Smooth muscle cell of the coronary artery (primary cell): Measurements from ENCODE around the gene KRTAP10-10. TPM values are rescaled to one million over a fixed set of nuclear protein-coding genes. Genes with fewer than 3 reads are reported as not detected.

Experiments used
- total RNA-seq: library from RNA; depleted of rRNA; stranded (reverse); fragments of >200 nt; gene quantifications from 2 replicates; pipeline ENCODE4 v1.2.3, GENCODE V29; 2014; ENCODE audit warnings: low replicate concordance

The KRTAP10-10 gene, protein sequence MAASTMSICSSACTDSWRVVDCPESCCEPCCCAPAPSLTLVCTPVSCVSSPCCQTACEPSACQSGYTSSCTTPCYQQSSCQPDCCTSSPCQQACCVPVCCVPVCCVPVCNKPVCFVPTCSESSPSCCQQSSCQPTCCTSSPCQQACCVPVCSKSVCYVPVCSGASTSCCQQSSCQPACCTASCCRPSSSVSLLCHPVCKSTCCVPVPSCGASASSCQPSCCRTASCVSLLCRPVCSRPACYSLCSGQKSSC
- total RNA-seq: not detected in 2 replicates

DNA sequence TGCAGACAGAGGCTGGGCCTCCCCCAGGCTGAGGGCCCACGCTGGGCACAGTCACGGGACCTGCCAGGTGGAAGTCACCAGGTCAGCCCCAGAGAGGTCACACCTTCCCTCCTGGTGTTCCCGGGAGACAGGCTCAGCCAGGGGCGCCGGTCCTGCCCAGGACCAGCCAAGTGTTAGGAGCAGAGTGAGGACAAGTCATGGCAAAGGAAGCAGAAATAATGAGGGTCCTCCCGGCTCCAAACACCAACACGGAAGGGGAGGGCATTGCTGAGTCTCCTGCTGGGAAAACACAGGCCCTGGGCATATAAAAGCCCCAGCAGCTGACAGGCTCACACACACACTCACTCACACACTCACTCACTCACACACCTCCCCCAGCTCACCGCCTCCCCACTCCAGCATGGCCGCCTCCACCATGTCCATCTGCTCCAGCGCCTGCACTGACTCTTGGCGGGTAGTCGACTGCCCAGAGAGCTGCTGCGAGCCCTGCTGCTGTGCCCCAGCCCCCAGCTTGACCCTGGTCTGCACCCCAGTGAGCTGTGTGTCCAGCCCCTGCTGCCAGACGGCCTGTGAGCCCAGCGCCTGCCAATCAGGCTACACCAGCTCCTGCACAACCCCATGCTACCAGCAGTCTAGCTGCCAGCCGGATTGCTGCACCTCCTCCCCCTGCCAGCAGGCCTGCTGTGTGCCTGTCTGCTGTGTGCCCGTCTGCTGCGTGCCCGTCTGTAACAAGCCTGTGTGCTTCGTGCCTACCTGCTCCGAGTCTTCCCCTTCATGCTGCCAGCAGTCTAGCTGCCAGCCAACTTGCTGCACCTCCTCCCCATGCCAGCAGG is at the start of gene KRTAP10-10:
Gene KRTAP10-10, plus strand, starts transcription at position 339 of the 833 bp plus-strand sequence. Its CDS starts 62 bp downstream, at position 401.

DNA sequence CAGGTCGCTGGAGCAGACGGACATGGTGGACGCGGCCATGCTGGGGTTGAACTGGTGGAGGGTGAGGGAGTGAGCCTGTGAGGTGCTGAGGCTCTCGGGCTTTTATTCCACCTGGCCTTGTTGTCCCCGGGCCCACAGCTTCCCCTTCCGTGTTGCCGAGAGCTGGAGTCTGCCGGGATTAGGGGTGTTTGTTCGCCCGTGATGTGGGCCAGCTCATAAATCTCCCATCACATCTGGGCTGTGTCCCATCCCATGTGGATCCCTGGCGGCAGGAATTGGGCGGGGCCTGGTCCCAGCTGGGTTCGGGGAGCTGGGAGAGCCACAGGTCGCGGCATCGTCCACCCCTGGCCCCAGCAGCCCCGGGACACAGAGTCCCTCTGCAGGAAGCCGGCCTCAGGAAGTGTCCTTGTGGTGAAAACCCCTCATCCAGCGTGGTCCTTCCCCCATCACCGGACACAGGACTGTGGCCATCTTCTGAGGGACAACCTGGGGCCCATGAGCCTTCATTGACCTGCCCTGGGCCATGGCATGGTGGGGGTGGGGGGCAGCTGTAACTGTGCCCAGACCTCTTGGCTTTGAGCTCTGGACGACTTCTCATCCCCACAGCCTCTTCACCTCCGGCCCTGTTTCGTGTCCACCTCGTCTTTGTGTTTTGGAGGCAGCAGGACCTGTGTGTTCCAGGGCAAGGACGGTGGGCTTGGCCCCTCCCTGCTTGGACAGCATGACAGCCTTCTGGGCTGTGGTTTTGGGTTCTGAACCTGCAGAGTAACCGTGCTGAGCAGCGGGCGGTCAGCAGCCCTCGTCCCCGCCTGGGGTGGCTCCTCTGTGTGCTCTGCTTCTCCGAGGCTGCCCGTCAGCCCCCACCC is 44.5 kb upstream of the KRTAP10-10 start, which contains the start of gene KRTAP10-6:
Gene KRTAP10-6, minus strand, starts transcription at position 60 of the 866 bp plus-strand sequence. Its CDS starts 21 bp downstream, at position 39.

DNA sequence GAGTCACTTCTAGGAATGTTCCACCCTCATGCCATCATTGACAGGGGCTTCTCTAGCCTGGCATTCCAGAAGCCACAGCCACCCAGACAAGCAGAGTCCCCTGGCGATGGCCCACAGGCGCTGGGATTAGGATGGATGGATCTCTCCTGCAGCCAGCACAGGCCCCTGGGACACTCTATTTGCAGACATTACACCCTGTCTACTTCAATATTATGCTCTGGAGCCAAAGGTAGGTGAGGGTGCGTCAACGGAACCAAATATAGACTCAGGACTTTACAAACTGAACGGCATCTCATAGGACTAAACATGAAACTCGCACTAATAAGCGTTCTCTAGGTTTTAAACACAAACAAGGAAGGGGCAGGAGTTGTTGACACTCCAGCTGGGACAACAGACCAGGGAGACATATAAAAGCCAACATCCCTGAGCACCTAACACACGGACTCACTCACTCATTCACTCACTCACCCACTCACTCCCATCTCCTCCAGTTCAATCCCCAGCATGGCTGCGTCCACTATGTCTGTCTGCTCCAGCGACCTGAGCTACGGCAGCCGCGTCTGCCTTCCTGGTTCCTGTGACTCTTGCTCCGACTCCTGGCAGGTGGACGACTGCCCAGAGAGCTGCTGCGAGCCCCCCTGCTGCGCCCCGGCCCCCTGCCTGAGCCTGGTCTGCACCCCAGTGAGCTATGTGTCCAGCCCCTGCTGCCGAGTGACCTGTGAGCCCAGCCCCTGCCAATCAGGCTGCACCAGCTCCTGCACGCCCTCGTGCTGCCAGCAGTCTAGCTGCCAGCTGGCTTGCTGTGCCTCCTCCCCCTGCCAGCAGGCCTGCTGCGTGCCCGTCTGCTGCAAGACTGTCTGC is 36.8 kb upstream of the KRTAP10-10 start, which contains the start of gene KRTAP10-7:
Gene KRTAP10-7, plus strand, starts transcription at position 480 of the 861 bp plus-strand sequence. Its CDS starts 25 bp downstream, at position 505.

DNA sequence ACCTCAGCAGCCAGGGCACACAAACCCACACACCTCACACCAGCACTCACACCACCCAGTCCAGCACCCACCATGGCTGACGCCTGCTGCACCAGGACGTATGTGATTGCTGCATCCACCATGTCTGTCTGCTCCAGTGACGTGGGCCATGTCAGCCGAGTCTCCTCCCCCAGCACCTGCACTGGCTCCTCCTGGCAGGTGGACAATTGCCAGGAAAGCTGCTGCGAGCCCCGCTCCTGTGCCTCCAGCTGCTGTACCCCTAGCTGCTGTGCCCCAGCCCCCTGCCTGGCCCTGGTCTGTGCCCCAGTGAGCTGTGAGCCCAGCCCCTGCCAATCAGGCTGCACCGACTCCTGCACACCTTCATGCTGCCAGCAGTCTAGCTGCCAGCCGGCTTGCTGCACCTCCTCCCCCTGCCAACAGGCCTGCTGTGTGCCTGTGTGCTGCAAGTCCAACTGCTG is 25.1 kb upstream of the KRTAP10-10 start, which contains the start of gene KRTAP10-8:
Gene KRTAP10-8, plus strand, starts transcription at position 51 of the 458 bp plus-strand sequence. Its CDS starts 22 bp downstream, at position 73.

DNA sequence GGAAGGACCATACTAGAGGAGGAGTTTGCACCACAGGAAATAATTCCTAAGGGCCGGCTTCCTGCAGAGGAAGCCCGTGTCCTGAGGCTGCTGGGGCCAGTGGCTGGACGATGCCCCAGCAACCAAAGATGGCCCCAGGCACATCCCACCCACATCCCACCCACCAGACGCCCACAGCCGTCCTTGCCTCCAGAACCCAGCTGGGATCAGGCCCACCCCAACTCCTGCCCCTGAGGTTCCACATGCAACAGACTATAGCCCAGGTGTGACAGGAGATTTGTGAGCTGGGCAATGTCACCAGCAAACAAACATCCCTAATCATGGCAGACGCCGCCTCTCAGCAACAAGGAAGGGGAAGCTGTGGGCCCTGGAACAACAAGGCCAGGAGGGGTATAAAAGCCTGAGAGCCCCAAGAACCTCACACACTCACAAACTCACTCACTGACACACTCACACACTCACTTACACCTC is 10.4 kb upstream of the KRTAP10-10 start, which contains the start of gene KRTAP10-9:
Gene KRTAP10-9, plus strand, starts transcription at position 421 of the 471 bp plus-strand sequence. CDS start 79 bp downstream, outside the sequence.

DNA sequence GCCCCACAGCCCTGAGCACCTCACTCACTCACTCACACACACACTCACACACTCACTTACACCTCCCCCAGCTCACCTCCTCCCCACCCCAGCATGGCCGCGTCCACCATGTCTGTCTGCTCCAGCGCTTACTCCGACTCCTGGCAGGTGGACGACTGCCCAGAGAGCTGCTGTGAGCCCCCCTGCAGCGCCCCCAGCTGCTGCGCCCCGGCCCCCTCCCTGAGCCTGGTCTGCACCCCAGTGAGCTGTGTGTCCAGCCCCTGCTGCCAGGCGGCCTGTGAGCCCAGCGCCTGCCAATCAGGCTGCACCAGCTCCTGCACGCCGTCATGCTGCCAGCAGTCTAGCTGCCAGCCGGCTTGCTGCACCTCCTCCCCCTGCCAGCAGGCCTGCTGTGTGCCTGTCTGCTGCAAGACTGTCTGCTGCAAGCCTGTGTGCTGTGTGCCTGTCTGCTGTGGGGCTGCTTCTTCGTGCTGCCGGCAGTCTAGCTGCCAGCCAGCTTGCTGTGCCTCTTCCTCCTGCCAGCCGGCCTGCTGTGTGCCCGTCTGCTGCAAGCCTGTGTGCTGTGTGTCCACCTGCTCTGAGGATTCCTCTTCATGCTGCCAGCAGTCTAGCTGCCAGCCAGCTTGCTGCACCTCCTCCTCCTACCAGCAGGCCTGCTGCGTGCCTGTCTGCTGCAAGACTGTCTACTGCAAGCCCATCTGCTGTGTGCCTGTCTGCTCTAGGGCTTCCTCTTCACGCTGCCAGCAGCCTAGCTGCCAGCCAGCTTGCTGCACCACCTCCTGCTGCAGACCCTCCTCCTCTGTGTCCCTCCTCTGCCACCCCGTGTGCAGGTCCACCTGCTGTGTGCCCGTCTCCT is 9.4 kb downstream of the KRTAP10-10 start, which contains the start of gene KRTAP10-11:
Gene KRTAP10-11, plus strand, starts transcription at position 49 of the 856 bp plus-strand sequence. Its CDS starts 45 bp downstream, at position 94.

DNA sequence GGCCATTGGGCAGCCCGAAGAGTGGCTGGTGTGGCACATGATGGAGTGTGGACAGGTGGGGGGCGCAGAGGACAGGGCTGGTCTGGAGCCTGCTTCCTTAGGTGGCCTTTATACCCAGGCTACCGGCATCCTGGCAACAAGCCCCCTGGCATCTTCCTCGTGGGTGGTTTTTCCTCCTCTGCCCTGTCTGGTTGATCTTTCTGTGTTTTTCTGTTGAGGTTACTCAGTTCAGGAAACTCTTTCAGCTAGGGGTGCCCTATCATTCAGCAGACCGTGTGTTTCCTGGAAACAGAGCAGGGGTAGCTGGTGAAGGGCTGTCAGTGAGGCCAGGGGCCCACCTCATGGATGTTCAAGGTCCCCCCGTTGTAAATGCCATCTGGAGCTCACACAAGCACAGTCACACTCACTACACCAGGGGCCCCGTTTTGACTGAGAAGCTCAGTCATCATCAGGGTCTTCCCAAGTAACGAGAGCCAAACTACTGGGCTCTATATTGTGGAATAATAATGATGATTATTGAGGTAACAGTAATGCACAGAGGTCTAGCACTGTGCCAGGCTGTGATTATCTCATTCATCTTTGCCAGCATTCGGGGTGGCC is 17.5 kb downstream of the KRTAP10-10 start, which contains the start of gene KRTAP12-4:
Gene KRTAP12-4, minus strand, starts transcription at position 84 of the 600 bp plus-strand sequence. Its CDS starts 45 bp downstream, at position 39.

DNA sequence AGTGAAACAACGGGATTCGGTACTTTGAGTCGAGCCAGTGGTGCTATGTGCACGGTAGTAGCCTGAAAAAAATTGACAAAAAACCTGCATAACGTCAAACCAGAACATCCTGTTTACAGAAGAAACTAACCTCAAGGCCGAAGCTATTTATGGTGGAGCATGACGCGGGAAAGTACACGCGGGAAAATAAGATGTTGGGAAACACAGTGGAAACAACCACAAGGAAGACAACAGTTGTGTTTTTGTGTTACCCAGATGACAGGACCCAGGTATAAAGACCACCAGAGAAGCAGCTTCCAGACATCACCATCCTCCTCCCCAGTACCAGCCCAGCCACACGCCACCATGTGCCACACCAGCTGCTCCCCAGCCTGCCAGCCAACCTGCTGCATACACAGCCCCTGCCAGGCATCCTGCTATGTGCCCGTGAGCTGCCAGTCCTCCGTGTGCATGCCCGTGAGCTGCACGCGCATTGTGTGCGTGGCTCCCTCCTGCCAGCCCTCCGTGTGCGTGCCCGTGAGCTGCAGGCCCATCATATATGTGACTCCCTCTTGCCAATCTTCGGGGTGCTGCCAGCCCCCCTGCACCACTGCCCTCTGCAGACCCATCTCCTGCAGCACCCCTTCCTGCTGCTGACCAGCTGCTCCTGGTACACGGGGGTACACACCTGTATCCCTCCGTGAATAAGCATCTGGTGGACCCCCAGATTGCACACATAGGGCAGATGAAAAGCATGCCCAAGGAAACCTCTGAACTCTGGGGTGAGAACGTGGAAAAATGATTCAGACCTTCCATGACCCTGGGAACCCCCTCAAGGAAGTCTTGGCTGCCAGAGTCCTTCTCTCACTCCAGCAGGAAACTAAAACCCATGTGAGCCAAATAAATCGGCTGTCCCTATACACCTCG is 20.7 kb downstream of the KRTAP10-10 start, which contains the start of gene KRTAP12-3:
Gene KRTAP12-3, plus strand, starts transcription at position 298 of the 906 bp plus-strand sequence. Its CDS starts 48 bp downstream, at position 346.

DNA sequence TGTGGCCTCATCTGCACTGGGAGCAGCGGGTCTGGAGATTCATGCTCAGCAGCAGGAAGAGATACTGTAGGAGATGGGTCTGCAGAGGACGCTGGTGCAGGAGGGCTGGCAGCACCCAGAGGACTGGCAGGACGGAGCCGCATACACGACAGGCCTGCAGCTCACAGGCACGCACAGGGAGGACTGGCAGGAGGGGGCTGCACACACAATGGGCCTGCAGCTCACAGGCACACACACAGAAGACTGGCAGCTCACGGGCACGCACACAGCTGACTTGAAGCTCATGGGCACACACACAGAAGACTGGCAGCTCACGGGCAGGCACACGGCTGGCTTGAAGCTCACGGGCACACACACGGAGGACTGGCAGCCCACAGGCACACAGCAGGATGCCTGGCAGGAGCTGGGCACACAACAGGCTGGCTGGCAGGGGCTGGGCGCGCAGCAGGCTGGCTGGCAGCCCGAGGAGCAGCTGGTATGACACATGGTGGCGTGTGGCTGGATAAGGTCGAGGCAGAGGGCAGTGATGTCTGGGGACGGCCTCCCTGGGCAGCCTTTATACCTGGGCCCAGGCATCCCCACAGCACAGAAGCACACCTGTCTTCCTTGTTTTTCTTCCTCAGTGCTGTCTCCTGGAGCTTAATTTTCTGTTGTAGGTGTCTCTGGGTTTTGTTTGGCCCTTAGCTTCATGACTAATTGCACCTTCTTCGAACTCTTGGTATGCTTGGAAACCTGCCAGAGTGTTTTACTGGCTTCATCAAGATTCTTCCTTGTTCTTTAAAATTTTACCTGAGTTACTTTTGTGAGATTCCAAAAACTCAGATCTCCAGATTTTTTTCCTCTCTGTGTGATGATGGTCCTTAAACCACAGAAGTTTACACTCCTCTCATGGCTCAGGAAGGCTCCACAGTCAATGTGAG is 29.5 kb downstream of the KRTAP10-10 start, which contains the start of gene KRTAP12-2:
Gene KRTAP12-2, minus strand, starts transcription at position 527 of the 920 bp plus-strand sequence. Its CDS starts 41 bp downstream, at position 486.

DNA sequence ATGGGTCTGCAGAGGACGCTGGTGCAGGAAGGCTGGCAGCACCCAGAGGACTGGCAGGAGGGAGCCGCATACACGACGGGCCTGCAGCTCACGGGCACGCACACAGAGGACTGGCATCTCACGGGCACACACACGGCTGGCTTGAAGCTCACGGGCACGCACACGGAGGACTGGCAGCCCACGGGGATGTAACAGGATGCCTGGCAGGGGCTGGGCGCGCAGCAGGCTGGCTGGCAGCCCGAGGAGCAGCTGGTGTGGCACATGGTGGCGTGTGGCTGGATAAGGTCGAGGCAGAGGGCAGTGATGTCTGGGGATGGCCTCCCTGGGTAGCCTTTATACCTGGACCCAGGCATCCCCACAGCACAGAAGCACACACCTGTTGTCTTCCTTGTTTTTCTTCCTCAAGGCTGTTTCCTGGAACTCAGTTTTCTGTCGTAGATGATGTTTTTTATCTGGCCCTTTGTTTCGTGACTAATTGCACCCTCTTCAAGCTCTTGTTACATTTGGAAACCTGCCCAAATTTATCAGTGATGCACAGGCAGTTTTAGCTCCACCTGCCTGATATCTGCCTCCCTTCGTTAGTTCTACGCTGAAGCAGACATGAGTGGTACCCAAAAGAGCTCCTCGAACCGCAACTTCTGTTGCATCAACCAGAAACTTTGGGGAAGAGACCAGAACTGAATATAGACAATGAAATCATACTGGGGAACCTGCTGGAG is 44.9 kb downstream of the KRTAP10-10 start, which contains the start of gene KRTAP12-1:
Gene KRTAP12-1, minus strand, starts transcription at position 303 of the 719 bp plus-strand sequence. Its CDS starts 40 bp downstream, at position 263.

Other genes starting within 250 kb of the KRTAP10-10 start
- gene LRRC3, start 181.8 kb upstream of the KRTAP10-10 start, total RNA-seq: 0.12 and 0.38 TPM in 2 replicates
- not detected in 2 replicates for gene KRTAP10-1, start 97.2 kb upstream of the KRTAP10-10 start, total RNA-seq
- not detected in 2 replicates for gene KRTAP10-2, start 85.9 kb upstream of the KRTAP10-10 start, total RNA-seq
- not detected in 2 replicates for gene KRTAP10-3, start 78.6 kb upstream of the KRTAP10-10 start, total RNA-seq
- not detected in 2 replicates for gene KRTAP10-4, start 63.6 kb upstream of the KRTAP10-10 start, total RNA-seq
- not detected in 2 replicates for gene KRTAP10-5, start 56.8 kb upstream of the KRTAP10-10 start, total RNA-seq
- not detected in 2 replicates for gene KRTAP10-6, start 44.9 kb upstream of the KRTAP10-10 start, total RNA-seq
- not detected in 2 replicates for gene KRTAP10-7, start 36.8 kb upstream of the KRTAP10-10 start, total RNA-seq
- gene KRTAP10-8, start 25.3 kb upstream of the KRTAP10-10 start, total RNA-seq: not detected in 2 replicates
- gene KRTAP10-9, start 10.3 kb upstream of the KRTAP10-10 start, total RNA-seq: not detected in 2 replicates
- not detected in 2 replicates for gene KRTAP10-11, start 9.1 kb downstream of the KRTAP10-10 start, total RNA-seq
- gene KRTAP12-4, start 17.3 kb downstream of the KRTAP10-10 start, total RNA-seq: not detected in 2 replicates
- not detected in 2 replicates for gene KRTAP12-3, start 20.6 kb downstream of the KRTAP10-10 start, total RNA-seq
- gene KRTAP12-2, start 29.6 kb downstream of the KRTAP10-10 start, total RNA-seq: not detected in 2 replicates
- gene KRTAP12-1, start 44.8 kb downstream of the KRTAP10-10 start, total RNA-seq: not detected in 2 replicates
- not detected in 2 replicates for gene KRTAP10-12, start 59.8 kb downstream of the KRTAP10-10 start, total RNA-seq
- not detected in 2 replicates for gene TSPEAR, start 74.2 kb downstream of the KRTAP10-10 start, total RNA-seq
- 61.3 and 64.7 TPM in 2 replicates for gene UBE2G2, start 164.5 kb downstream of the KRTAP10-10 start, total RNA-seq
- 78.1 and 123 TPM in 2 replicates for gene SUMO3, start 180.7 kb downstream of the KRTAP10-10 start, total RNA-seq
- gene PTTG1IP, start 236.3 kb downstream of the KRTAP10-10 start, total RNA-seq: 231 and 244 TPM in 2 replicates